GM12878 (cell line): ENCODE results near the gene CCDC51. TPM values are rescaled to one million over a fixed set of nuclear protein-coding genes. Genes with fewer than 3 reads are reported as not detected.

ENCODE experiments used
- ATAC-seq: fragments of 200-7000 bp; cut with Tn5 transposase; 3 replicates; pipeline ENCODE4 v1.9.1; 2020; ENCODE audit warnings: mild to moderate bottlenecking, moderate library complexity
- BruUV-seq: library from RNA; stranded (reverse); fragments of 400-500 nt; replicated peaks from 2 replicates; lab custom pipeline; 2021; lab: Mats Ljungman, UMichigan
- CTCF ChIA-PET: fragments of 300-600 bp; sonication (Branson Sonifier 250); formaldehyde crosslinking; extraction: SDS; loops from one replicate; lab custom pipeline; 2021; ENCODE audit warnings: inconsistent platforms; lab: Yijun Ruan, JAX
- POLR2A ChIA-PET: fragments of 350-600 bp; formaldehyde crosslinking; extraction: SDS; loops from one replicate; lab custom pipeline; 2021; ENCODE audit warnings: inconsistent platforms; lab: Charles Lee
- RAD21 ChIA-PET: fragments of 300-600 bp; sonication (Branson Sonifier 250); formaldehyde crosslinking; loops from one replicate; lab custom pipeline; 2023; ENCODE audit warnings: antibody characterized with exemption; ENCODE audit not compliant: unreplicated experiment; lab: Charles Lee
- SMC1A ChIA-PET: fragments of 300-600 bp; sonication (Branson Sonifier 250); formaldehyde crosslinking; loops from one replicate; lab custom pipeline; 2023; ENCODE audit not compliant: unreplicated experiment, uncharacterized antibody; lab: Charles Lee
- DNase-seq: peaks from one replicate; pipeline ENCODE4 v3.0.0-alpha.2; 2011; ENCODE audit warnings: low read depth, low spot score
- FAIRE-seq: peaks from 3 replicates; lab custom pipeline; 2011; peaks lifted over from hg19 to GRCh38; lab: Jason Lieb, UNC
- H2AFZ ChIP-seq: 2 replicates; pipeline ENCODE4 v1.6.0; 2011; ENCODE audit warnings: low read depth, low read length, control low read depth; ENCODE audit not compliant: control insufficient read depth
- H3K27ac ChIP-seq: 2 replicates; pipeline ENCODE4 v1.5.1; 2011; ENCODE audit warnings: control low read depth; ENCODE audit not compliant: control insufficient read depth, insufficient read depth
- H3K27me3 ChIP-seq, 2 experiments: replicated peaks in 1 of 2; 2 replicates each; pipeline versions ENCODE4 v1.6.0 to v1.6.1; 2011; ENCODE audit warnings: low read length in 1 of 2; ENCODE audit not compliant: control insufficient read depth in 2 of 2, insufficient read depth in 2 of 2
- H3K36me3 ChIP-seq, 2 experiments: 2 replicates each; pipeline ENCODE4 v1.5.1; 2011; ENCODE audit warnings: low read length in 1 of 2; ENCODE audit not compliant: control insufficient read depth in 2 of 2, insufficient read depth in 2 of 2
- H3K4me1 ChIP-seq: 2 replicates; pipeline ENCODE4 v1.6.1; 2011; ENCODE audit warnings: mild to moderate bottlenecking, low read length, moderate library complexity, mixed read lengths; ENCODE audit not compliant: control insufficient read depth, insufficient read depth
- H3K4me2 ChIP-seq: 2 replicates; pipeline ENCODE4 v1.6.0; 2011; ENCODE audit warnings: control low read depth; ENCODE audit not compliant: control insufficient read depth, insufficient read depth
- H3K4me3 ChIP-seq: fragments of 200-600 bp; sonication (generic); 2 replicates; pipeline ENCODE4 v1.5.1; 2016
- H3K79me2 ChIP-seq: 2 replicates; pipeline ENCODE4 v1.6.0; 2011; ENCODE audit warnings: low read length; ENCODE audit not compliant: control insufficient read depth, insufficient read depth
- H3K9ac ChIP-seq: 2 replicates; pipeline ENCODE4 v1.8.0; 2011; ENCODE audit warnings: low read length, control low read depth, mixed read lengths; ENCODE audit not compliant: control insufficient read depth, insufficient read depth
- H3K9me3 ChIP-seq: replicated peaks from 3 replicates; pipeline ENCODE4 v1.5.1; 2011; ENCODE audit warnings: mild to moderate bottlenecking, low read length; ENCODE audit not compliant: control insufficient read depth, insufficient read depth
- H4K20me1 ChIP-seq: 2 replicates; pipeline ENCODE4 v1.6.0; 2011; ENCODE audit not compliant: control insufficient read depth, insufficient read depth
- FOXK2 ChIP-seq: fragments of 450-650 bp; IDR thresholded peaks from 2 replicates; pipeline ENCODE4 v1.6.1; 2017; ENCODE audit warnings: mild to moderate bottlenecking, moderate library complexity
- HDAC2 ChIP-seq: fragments of 200-600 bp; sonication (generic); IDR thresholded peaks from 2 replicates; pipeline ENCODE4 v1.6.1; 2017
- IRF5 ChIP-seq: fragments of 450-650 bp; IDR thresholded peaks from 2 replicates; pipeline ENCODE4 v1.6.1; 2017; ENCODE audit warnings: borderline replicate concordance
- MAX ChIP-seq: IDR thresholded peaks from 2 replicates; pipeline ENCODE4 v1.6.1; 2012; ENCODE audit warnings: low read depth, low read length, improper control_type of control experiment
- MTA3 ChIP-seq: IDR thresholded peaks from 2 replicates; pipeline ENCODE4 v1.6.1; 2012; ENCODE audit warnings: low read length, inconsistent platforms, borderline replicate concordance
- MYC ChIP-seq: IDR thresholded peaks from 2 replicates; pipeline ENCODE4 v1.6.1; 2011; ENCODE audit warnings: mild to moderate bottlenecking, low read length, moderate library complexity, inconsistent platforms; ENCODE audit not compliant: insufficient read depth, insufficient replicate concordance, insufficient read length, severe bottlenecking
- SREBF1 ChIP-seq: IDR thresholded peaks from 2 replicates; pipeline ENCODE4 v1.6.1; 2012; ENCODE audit warnings: mild to moderate bottlenecking, low read length
- ZNF592 ChIP-seq: fragments of 450-650 bp; IDR thresholded peaks from 2 replicates; pipeline ENCODE4 v1.6.1; 2017; ENCODE audit warnings: mild to moderate bottlenecking, moderate library complexity
- WGBS: methylation state at CpG from one replicate; pipeline ENCODE4 v1.1.6; 2016; ENCODE audit warnings: low lambda C conversion rate; ENCODE audit not compliant: insufficient replicate concordance, insufficient coverage; ENCODE audit errors: missing lambda C conversion rate; 5-methylcytosine and 5-hydroxymethylcytosine counted together
- in situ Hi-C: fragments of 300-500 bp; cut with MboI; formaldehyde crosslinking; loops from 9 replicates; pipeline ENCODE4 v1.14.3; 2018; ENCODE audit warnings: mixed read lengths
- intact Hi-C: fragments of 100-400 bp; cut with micrococcal nuclease; formaldehyde crosslinking; loops from one replicate; pipeline ENCODE4 v1.14.2; 2022; ENCODE audit not compliant: unreplicated experiment
- polyA plus RNA-seq, 11 experiments: library from polyadenylated mRNA; depleted of rRNA in 4 of 11; unstranded in 6 of 11; stranded (reverse) in 5 of 11; fragments of >200 nt; fragmentation: Nextera tagmentation in 4 of 11; fragmentation: Illumina TruSeq in 1 of 11; extraction: Ambion mirVana in 4 of 11; extraction: Trizol in 1 of 11; gene quantifications; 1 replicate in 1 of 11; 2 replicates in 10 of 11; pipeline versions ENCODE4 v1.2.1 to v1.2.3, GENCODE V29; 2011 to 2016; ENCODE audit warnings: inconsistent platforms in 2 of 11, missing spikeins in 2 of 11, low read depth in 1 of 11
- total RNA-seq, 4 experiments: library from RNA; depleted of rRNA in 3 of 4; stranded (reverse); fragments of >200 nt in 3 of 4; fragmentation: Illumina TruSeq in 1 of 4; extraction: Trizol in 1 of 4; gene quantifications; 2 replicates each; pipeline versions ENCODE4 v1.2.1 to v1.2.3, GENCODE V29; 2013 to 2021
- TF ChIP-seq, protein P1 (sequence below): fragments of 450-650 bp; IDR thresholded peaks from 2 replicates; pipeline ENCODE4 v1.6.1; 2018; ENCODE audit warnings: borderline replicate concordance, mild to moderate bottlenecking; ENCODE audit not compliant: partially characterized antibody

The CCDC51 gene
- total and polyA plus RNA-seq, 10 of the 15 experiments (the other 5 are each of a cell fraction or from before 2014, with no cell fraction given) = 10.6 to 54.9 (median 28.5) TPM

DNA sequence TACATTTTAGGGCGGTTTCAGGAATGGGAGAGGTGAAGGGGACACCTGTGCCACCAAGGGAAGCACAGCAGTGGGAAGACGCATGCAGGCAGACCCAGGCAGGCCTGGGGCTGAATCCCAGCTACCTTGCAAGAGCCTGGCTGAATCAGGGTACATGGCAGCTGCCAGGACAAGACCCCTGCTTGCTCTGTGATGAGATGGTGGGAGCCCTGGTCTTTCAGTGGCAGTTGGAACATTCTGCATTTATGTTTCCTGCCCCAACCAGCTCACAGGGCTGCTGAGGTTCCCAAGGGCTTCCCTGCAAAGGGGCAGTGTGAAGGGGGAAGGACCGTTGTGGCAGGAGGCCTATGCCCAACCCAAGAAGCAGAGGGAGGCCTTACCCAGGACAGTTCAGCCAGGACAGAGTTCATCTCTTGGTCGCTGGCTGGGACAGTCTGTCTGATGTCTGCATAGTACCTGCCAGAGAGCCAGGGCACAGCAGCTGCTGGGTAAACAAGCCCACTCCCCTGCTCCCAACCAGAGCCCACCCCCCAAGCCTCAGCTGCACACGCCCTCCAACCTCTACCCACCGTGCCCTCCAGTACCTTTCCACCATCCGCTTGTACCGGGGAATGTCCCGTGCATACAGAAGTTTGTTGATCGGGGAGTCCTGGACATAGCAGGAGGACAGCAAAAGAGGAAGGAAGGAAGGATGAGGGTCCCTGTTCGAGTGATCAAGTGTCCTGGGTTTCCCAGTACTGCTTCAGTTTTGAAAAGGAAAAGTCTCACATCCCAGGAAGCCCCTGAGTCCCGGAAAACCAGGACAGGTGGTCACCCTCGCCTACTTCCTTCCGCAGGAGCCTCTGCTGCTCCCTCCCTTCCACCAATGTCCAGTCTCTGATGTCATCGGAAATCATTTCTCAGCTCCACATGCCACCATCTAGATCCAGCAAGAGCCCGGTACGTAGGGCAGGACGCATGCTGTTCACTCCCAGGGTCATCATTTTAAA, 33.2 kb downstream of the CCDC51 start:
- Histone ChIP-seq H4K20me1 (no peaks in the 10 kb centered on the region), H3K4me1 (no peaks in the 10 kb centered on the region), H3K27ac (no peak overlapping the region), H2AFZ (no peak overlapping the region), H3K9me3 (no peaks in the 10 kb centered on the region), H3K4me3 (no peak overlapping the region), H3K9ac (no peak overlapping the region), H3K27me3 (no peaks in the 10 kb centered on the region), H3K4me2 (no peak overlapping the region), H3K36me3 (no peaks in the 10 kb centered on the region), H3K79me2 (no peaks in the 10 kb centered on the region)
- SMC1A ChIA-PET = interaction anchor here (0.6 to 2.4 kb wide), 3 partner anchors 25 to 1723 kb away, joined by 3 to 15 read pairs (median 4); no protein-coding TSS in a partner anchor
- no peak for FAIRE-seq
- in situ Hi-C loops (no loop called here), intact Hi-C loops (no loop called here)
- no peak for ATAC-seq
- POLR2A ChIA-PET = interaction anchor here (0.6 kb wide), 1 partner anchor 35 kb away, joined by 5 read pairs; no protein-coding TSS in a partner anchor
- DNase-seq = no peak
- BruUV-seq = no TSS peak
- RAD21 ChIA-PET = interaction anchor here (1.1 to 2.3 kb wide), 3 partner anchors 29 to 229 kb away, joined by 3 to 13 read pairs (median 10); partner anchors contain the start of gene SLC26A6
- CTCF ChIA-PET = interaction anchor here (0.8 to 22.0 kb wide), 5 partner anchors 10 to 212 kb away, joined by 3 to 757 read pairs (median 4); partner anchors contain the start of genes CCDC51 and TMA7
- 37% methylated on average over 18 of the region's 18 CpGs for WGBS
- TF ChIP-seq MYC = no peak
- no peak for TF ChIP-seq MTA3
- TF ChIP-seq SREBF1 = no peak
- TF ChIP-seq, protein P1, sequence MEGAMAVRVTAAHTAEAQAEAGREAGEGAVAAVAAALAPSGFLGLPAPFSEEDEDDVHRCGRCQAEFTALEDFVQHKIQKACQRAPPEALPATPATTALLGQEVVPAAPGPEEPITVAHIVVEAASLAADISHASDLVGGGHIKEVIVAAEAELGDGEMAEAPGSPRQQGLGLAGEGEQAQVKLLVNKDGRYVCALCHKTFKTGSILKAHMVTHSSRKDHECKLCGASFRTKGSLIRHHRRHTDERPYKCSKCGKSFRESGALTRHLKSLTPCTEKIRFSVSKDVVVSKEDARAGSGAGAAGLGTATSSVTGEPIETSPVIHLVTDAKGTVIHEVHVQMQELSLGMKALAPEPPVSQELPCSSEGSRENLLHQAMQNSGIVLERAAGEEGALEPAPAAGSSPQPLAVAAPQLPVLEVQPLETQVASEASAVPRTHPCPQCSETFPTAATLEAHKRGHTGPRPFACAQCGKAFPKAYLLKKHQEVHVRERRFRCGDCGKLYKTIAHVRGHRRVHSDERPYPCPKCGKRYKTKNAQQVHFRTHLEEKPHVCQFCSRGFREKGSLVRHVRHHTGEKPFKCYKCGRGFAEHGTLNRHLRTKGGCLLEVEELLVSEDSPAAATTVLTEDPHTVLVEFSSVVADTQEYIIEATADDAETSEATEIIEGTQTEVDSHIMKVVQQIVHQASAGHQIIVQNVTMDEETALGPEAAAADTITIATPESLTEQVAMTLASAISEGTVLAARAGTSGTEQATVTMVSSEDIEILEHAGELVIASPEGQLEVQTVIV = no peak
- no peak for TF ChIP-seq FOXK2
- TF ChIP-seq MAX = no peak
- no peak for TF ChIP-seq HDAC2
- TF ChIP-seq IRF5 = no peak
- no peak for TF ChIP-seq ZNF592
